Activated CD4-positive, CD25-positive, alpha-beta regulatory T cell treated with anti-CD3 and anti-CD28 coated beads, Interleukin-2, amount 50 U/mL, for 24 hours (primary cell): ENCODE data around the gene TOM1.

Experiments used
- ATAC-seq, 2 donors: fragments of 150-1000 bp; cut with Tn5 transposase; one replicate each; pipeline ENCODE4 v1.10.0; 2021; ENCODE audit warnings: mild to moderate bottlenecking in 1 of 2, moderate library complexity in 1 of 2

TOM1 gene

GRCh38 chr22:35397095-35397904, 97.6 kb downstream of the TOM1 start:
- ATAC-seq, result no peak
